NT2/D1 (cell line): ENCODE measurements around the gene SIL1.
"Not testable (repeated sequence)": the region's sequence is repeated elsewhere in the genome, so short reads cannot be mapped to it uniquely, and the experiment has no call there.

ENCODE experiments used
- DNase-seq: peaks from one replicate; pipeline ENCODE4 v3.0.0-alpha.2; 2011; ENCODE audit warnings: low read depth, low spot score
- H3K27me3 ChIP-seq: 2 replicates; pipeline ENCODE4 v1.6.0; 2011; ENCODE audit warnings: mild to moderate bottlenecking; ENCODE audit not compliant: insufficient read length, insufficient read depth
- H3K36me3 ChIP-seq: 2 replicates; pipeline ENCODE4 v1.6.1; 2011; ENCODE audit warnings: mild to moderate bottlenecking, low read length, mixed read lengths; ENCODE audit not compliant: insufficient read depth, insufficient read length
- H3K4me1 ChIP-seq: 2 replicates; pipeline ENCODE4 v1.5.1; 2011; ENCODE audit not compliant: insufficient read depth, insufficient read length
- H3K4me3 ChIP-seq: 2 replicates; pipeline ENCODE4 v1.5.1; 2011; ENCODE audit warnings: low read depth; ENCODE audit not compliant: insufficient read length
- H3K9ac ChIP-seq: 2 replicates; pipeline ENCODE4 v1.6.0; 2011; ENCODE audit warnings: low read depth; ENCODE audit not compliant: insufficient read length
- H3K9me3 ChIP-seq: 2 replicates; pipeline ENCODE4 v1.5.1; 2011; ENCODE audit warnings: mild to moderate bottlenecking, low read length; ENCODE audit not compliant: insufficient read depth
- SUZ12 ChIP-seq: IDR thresholded peaks from 2 replicates; pipeline ENCODE4 v1.6.1; 2011; ENCODE audit not compliant: insufficient read length, insufficient read depth; ENCODE audit errors: extremely low read depth
- YY1 ChIP-seq: IDR thresholded peaks from 2 replicates; pipeline ENCODE4 v1.6.1; 2011; ENCODE audit not compliant: insufficient read length, insufficient read depth
- ZNF274 ChIP-seq: IDR thresholded peaks from 2 replicates; pipeline ENCODE4 v1.6.1; 2011; ENCODE audit warnings: mild to moderate bottlenecking, low read depth, low read length

Gene SIL1

DNA sequence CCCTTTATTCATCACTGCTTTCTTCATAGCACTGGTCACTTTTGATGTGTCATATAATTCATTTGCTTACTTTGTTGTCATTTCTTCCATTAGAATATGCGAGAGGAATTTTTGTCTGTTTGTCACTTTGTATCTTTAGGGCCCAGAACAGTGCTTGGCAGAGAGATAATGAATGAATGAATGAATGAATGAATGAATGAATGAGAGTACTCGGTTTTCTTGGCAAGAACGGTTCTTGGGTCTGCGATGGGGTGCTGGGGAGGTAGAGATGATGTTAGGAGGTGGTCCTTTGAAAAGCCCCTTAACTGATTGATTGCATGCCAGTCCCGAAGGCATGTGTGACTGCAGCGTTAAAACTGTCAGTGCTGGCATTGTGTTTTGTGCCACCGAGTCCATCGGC, 270.6 kb downstream of the SIL1 start:
- H3K9ac ChIP-seq, result no peak overlapping the region
- no peaks in the 10 kb centered on the region for H3K27me3 ChIP-seq
- no peak for DNase-seq
- H3K4me3 ChIP-seq, result no peak overlapping the region
- no peak for TF ChIP-seq YY1
- TF ChIP-seq ZNF274, result no peak
- no peak for TF ChIP-seq SUZ12
- peaks cover 84% of the 10 kb centered on the region for H3K36me3 ChIP-seq
- H3K9me3 ChIP-seq, result no peaks in the 10 kb centered on the region
- H3K4me1 ChIP-seq, result no peaks in the 10 kb centered on the region

DNA sequence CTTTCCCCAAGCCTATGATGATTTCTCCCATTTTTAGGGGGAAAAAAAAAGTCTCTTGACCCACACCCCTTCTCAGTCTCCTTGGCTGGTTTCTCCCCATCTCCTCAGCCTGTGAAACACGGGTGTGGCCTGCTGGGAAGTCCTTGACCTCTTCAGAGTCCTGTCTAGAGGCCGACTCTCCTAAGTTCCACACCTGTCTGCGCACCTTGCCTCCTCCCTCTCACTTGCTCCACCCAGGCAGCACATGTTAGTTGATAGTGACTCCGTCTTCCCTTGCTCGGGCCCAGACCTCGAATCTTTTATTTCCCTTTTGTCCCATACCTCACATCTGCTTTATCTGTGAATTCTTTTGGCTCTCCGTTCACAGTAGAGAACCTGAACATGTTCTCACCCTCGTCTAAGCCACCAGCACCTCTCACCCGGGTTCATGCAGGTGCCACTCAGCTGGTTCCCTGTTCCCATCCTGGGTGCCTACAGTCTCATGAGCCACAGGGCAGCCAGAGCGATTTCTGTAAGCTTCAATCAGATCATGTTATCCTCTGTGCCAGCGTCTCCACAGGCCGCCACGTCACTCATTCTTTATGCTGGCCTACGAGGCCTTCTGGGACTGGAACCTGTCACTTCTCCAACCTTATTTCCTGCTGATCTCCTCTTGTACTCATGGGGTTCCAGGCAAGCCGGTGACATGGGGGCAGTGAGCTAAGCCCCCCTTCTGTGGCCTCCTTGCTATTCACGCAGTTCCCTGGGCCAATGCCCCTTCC, 271.3 kb downstream of the SIL1 start:
- Histone ChIP-seq H3K9ac (no peak overlapping the region), H3K9me3 (no peaks in the 10 kb centered on the region), H3K4me3 (no peak overlapping the region), H3K4me1 (no peaks in the 10 kb centered on the region), H3K36me3 (peaks cover 79% of the 10 kb centered on the region), H3K27me3 (no peaks in the 10 kb centered on the region)
- TF ChIP-seq YY1 (no peak), SUZ12 (no peak), ZNF274 (no peak)
- DNase-seq, result no peak

DNA sequence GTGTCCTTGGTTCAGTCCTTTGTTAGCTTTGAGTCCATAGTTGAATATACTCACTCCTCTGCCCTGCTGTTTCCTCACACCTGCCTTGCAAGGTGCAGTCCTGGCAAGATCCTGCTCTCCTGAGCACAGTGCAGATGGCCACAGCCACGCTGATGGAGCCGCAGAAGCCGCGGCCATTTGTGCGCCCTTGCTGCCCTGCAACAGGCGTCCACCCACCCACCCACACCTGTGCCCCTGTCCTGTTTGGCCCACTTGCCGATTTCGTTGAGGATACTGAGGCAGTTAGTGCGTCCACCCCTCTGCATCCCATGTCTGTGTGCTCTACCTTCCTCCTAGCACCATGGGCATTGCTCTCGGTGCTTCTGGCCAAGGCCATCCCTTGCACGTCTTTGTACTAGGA, 271.9 kb downstream of the SIL1 start:
- no peak overlapping the region for H3K9ac ChIP-seq
- TF ChIP-seq YY1, result no peak
- no peak for TF ChIP-seq ZNF274
- TF ChIP-seq SUZ12, result no peak
- H3K4me3 ChIP-seq, result no peak overlapping the region
- no peaks in the 10 kb centered on the region for H3K4me1 ChIP-seq
- DNase-seq, result no peak
- no peaks in the 10 kb centered on the region for H3K9me3 ChIP-seq
- no peaks in the 10 kb centered on the region for H3K27me3 ChIP-seq
- peaks cover 73% of the 10 kb centered on the region for H3K36me3 ChIP-seq

DNA sequence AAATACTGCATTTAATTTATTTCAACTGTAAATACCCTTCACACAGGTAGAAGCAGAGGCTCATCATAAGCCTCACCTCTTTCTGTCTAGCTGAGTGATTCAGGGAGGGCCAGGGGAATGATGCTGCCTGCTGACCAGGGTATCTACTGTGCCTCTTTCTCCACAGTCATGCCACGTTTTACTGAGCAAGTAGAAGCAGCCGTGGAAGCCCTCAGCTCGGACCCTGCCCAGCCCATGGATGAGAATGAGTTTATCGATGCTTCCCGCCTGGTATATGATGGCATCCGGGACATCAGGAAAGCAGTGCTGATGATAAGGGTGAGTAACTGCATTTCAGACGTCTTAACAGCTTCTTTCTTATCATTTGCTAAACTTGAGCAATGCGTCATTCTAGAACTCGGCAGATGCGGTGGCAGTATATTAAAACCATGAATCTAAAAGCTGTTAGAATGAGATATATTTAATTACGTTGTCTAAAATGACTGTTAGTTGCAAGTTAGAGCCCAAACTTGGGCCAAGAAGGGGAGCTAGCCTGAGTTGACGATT, 273.0 kb downstream of the SIL1 start:
- DNase-seq, result no peak
- H3K27me3 ChIP-seq, result no peaks in the 10 kb centered on the region

DNA sequence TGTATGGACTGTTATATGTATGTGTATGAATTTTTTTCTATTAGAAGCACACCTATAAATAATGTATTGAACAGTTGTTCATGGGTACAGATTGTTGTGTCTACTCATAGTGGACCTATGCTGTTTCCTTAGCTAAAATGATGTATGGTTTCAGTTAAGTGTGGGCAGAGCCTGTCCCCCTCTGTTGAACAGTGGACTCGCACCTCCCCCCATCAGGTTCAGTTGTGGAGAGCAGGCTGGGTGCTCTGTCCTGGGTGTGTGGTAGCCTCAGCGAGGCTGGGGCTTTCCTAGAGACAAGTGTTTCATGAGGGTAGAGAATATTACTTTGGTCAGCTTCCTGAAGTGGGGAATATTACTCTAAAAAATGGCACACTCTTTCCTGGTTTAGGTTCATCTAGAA, 275.7 kb downstream of the SIL1 start:
- no peak overlapping the region for H3K4me3 ChIP-seq
- no peak for DNase-seq
- H3K36me3 ChIP-seq, result peaks cover 55% of the 10 kb centered on the region
- no peaks in the 10 kb centered on the region for H3K27me3 ChIP-seq
- no peak overlapping the region for H3K9ac ChIP-seq
- H3K9me3 ChIP-seq, result no peaks in the 10 kb centered on the region
- TF ChIP-seq SUZ12, result no peak
- no peak for TF ChIP-seq ZNF274
- no peak for TF ChIP-seq YY1
- H3K4me1 ChIP-seq, result peaks cover 3% of the 10 kb centered on the region

More for the DNA sequence above, 273.0 kb downstream of the SIL1 start:
- Histone ChIP-seq H3K4me1 (no peaks in the 10 kb centered on the region), H3K4me3 (no peak overlapping the region), H3K36me3 (peaks cover 64% of the 10 kb centered on the region), H3K9me3 (no peaks in the 10 kb centered on the region), H3K9ac (no peak overlapping the region)
- TF ChIP-seq YY1 (no peak), ZNF274 (no peak), SUZ12 (no peak)

DNA sequence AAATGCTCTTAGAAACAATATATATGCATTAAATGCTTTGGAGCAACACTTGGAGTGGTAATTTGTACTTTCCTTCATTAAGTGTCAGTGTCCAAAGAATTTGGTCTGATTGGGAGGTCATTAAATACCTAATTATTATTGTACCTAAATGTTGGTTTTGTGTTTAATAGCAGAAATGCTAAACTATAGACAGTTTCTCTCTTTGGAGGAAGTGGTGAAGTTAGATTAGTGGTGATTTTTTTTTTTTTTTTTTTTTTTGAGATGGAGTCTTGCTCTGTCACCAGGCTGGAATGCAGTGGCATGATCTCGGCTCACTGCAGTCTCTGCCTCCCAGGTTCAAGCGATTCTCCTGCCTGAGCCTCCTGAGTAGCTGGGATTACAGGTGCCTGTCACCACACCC, 276.8 kb downstream of the SIL1 start:
- peaks cover 48% of the 10 kb centered on the region for H3K36me3 ChIP-seq
- not testable (repeated sequence) for H3K9me3 ChIP-seq, DNase-seq, H3K27me3 ChIP-seq, H3K9ac ChIP-seq, H3K4me3 ChIP-seq, H3K4me1 ChIP-seq

DNA sequence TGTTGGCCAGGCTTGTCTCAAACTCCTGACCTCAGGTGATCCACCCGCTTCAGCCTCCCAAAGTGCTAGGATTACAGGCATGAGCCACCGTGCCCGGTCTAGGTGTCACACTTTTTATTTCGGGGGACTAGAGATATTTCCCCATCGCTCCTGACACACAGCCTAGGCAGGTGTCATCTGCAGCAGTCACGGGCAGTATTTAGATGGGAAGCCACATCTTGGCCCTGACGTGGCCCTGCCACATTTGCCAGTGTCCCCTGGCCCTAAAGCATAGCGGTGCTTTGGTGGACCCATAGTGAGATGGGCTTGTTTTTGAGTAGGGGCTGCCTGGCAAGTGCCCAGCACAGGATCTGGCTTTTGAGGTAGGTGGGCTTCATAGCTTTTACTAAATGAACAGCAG, 278.0 kb downstream of the SIL1 start:
- Histone ChIP-seq H3K27me3 (no peaks in the 10 kb centered on the region), H3K4me3 (no peak overlapping the region), H3K9ac (no peak overlapping the region), H3K4me1 (peaks cover 3% of the 10 kb centered on the region), H3K36me3 (peaks cover 37% of the 10 kb centered on the region), H3K9me3 (no peaks in the 10 kb centered on the region)
- DNase-seq, result no peak
- TF ChIP-seq SUZ12, result no peak
- no peak for TF ChIP-seq ZNF274
- TF ChIP-seq YY1, result no peak
